A549 treated with AZD9567 at 1 μM for 4 hours (cell line): ENCODE data around the gene HAPLN2. TPM values are rescaled to one million over a fixed set of nuclear protein-coding genes. Genes with fewer than 3 reads are reported as not detected.

Experiments
- total RNA-seq: library from RNA; stranded (reverse); fragments of 200-300 nt; extraction: Qiagen RNA extraction; gene quantifications from 5 replicates; pipeline ENCODE4 v1.2.3, GENCODE V29; 2022; ENCODE audit not compliant: insufficient read depth

The HAPLN2 gene
- 0.06 to 0.18 TPM (median 0.12 TPM) in 3 of 5 replicates, not detected in the others for total RNA-seq

DNA sequence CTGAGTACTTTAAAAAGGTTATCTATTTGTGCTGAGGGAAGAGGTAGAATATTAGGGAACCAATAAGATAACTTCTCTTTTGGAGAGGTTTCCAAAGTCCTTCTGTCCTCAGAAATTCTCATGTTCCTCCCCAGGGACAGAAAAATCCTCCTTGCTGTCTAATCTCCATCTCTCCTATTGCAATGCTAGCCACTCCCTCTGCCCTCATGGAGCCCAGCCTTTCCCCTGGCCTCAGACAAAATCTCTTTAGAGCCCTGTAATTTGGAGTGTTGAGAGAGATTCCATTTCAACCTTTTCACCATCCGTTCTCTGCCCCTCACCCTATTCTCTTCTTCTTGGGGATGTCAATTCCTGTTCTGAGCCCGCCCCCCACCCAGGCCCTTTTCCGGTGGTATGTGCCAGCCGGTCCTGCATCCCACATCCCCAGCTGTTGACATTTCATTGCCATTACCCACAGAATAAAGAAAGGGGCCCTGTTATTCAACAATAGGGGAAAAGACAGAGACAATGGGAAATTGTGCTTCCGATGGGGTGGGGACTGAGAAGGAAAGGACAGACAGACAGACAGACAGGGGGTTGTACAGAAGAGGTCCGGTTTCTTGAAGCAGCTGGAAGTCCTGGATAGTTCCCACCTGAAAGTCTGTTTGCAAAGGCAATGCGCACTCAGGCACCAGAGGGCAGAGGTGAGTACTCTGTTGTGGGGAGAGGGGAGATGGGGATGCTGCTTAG is at the start of gene HAPLN2:
HAPLN2 (plus strand) TSS at position 563 of the 729 bp plus-strand sequence. CDS start 4,076 bp downstream, outside the sequence.

DNA sequence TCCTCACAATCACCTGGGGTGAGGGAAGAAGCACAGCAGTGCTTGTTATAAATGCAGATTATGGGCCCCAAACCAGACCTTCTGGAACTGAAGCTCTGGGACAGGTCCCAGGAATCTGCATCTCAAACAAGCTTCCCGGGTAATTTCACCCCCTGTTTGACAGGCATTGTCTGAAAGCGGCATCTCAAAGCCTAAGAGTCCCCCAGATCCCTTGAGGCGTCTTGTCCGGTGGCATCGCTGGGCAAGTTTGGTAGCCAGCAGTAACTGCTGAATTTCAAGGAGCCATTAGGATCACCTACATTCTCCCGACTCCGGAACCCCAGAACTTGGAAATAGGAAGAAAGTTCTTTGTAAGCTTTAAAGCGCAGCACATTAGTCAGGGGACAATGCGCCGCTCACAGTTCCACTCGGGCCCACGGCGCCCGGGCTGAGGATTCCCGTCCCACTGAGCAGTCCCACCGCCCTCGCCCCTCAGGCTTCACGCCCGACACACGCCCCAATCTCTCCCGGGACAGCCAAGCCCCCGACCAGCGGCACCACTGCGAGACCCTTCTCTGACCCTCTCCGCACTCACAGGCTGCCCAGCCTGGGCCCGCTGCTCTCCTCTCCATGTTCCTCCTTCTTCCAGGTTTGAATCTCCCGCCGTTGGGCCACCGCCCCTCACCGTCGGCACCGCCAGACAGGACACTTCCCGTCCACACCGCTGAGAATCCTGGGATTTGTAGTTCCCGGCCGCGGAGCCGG is 47.1 kb upstream of the HAPLN2 start, which contains the start of gene IQGAP3:
IQGAP3 (minus strand) TSS at position 647 of the 744 bp plus-strand sequence; CDS start at position 611, 36 bp downstream.

DNA sequence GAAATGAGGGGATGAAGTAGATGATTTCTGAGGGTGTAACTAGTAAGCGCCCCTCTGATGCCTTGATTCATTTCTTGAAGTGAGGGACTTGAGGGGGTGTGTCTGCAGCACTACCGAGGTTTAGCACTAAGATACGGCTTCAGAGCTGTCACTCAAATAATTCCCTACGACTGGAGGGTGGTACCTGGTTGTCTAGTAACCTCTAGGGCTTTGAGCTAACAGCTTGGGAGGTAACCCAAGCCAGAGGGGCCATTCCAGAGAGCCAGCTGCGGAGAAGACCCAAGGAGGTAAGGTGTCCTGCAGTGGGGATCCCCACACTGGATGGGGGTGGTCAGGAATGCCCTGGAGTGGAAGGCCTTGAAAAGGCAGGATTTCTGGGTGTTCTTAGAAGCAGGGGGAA is 39.7 kb upstream of the HAPLN2 start, which contains the start of gene TTC24:
TTC24 (plus strand) TSS at position 252 of the 400 bp plus-strand sequence. CDS start 1,642 bp downstream, outside the sequence.

DNA sequence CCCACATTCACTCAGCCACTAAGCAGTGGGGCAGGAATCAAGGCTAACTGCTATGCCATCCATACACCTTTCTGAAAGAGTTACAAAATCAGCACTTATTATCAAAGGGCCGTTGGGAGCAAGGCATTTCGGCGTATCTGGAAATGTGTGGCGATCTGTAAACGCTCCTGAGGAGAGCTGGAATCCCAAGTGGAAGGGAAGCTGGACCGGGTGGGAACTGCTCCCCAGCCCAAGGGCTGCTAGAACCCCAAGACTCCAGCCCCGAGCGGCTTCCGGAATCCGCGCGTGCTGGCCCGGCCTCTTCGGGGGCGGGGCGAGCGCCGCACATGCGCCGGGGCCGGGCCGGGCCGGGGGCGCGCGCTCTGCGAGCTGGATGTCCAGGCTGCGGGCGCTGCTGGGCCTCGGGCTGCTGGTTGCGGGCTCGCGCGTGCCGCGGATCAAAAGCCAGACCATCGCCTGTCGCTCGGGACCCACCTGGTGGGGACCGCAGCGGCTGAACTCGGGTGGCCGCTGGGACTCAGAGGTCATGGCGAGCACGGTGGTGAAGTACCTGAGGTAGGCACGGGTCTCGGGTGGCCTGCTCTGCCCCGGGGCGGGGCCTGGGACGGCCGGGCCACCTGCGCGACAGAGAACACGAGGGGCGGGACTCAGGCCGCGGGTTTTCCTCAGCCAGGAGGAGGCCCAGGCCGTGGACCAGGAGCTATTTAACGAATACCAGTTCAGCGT is 27.6 kb upstream of the HAPLN2 start, which contains the start of gene NAXE:
NAXE (plus strand) TSS at position 345 of the 726 bp plus-strand sequence; CDS start at position 374, 29 bp downstream.

DNA sequence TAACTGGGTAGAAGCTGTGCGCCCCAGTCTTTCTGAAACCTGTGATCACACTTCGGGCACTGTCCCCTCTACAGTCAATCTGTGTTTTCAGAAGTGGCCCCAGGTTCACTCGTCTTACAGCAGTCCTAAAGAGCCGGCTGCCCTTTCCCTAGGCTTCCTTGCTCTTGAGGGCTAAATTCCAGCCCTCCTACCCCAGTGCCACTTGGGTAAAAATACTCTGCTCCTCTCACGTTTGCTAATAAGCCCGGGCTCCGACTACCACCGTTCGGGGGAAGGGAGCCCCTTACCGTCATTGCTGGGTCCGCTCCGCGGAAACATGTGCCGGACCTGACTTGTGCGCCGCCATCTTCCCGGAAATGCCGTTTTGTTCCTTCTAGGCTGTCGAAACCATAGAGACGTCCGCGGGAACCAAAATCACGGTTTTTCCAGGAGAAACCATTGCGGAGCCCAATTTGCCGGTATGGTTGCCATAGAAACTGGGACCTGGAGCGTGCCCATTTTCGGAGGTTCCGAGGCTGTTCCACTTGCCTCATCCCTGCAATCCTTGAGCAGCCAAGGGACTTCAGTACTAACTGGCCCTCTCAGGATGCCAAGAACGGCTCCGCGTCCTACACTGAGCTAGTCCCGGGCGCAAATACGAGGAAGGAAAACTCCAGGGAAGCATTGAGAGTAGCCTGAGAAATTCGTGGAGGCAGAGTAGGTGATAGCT is 17.9 kb upstream of the HAPLN2 start, which contains the start of gene GPATCH4:
GPATCH4 (minus strand) TSS at position 358 of the 709 bp plus-strand sequence.

DNA sequence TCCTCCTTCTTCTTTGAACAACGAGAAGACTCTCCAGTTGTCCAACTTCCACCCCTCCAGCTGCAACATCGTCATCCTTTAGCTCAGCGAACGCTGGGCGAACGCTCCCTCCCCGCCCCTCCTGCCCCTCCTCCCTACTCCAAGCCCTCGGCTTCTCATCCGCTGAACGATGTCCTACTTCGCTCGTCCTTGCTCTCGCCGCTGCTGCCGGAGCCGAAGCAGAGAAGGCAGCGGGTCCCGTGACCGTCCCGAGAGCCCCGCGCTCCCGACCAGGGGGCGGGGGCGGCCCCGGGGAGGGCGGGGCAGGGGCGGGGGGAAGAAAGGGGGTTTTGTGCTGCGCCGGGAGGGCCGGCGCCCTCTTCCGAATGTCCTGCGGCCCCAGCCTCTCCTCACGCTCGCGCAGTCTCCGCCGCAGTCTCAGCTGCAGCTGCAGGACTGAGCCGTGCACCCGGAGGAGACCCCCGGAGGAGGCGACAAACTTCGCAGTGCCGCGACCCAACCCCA is 22.6 kb downstream of the HAPLN2 start, which contains the start of gene BCAN:
BCAN (plus strand) TSS at position 357 of the 504 bp plus-strand sequence. CDS start 3,938 bp downstream, outside the sequence.

Other genes starting within 250 kb of the HAPLN2 start
- gene MEF2D, start 118.6 kb upstream of the HAPLN2 start, total RNA-seq: 20.3 to 27.7 TPM (median 24.1 TPM) in 5 replicates
- gene IQGAP3, start 46.9 kb upstream of the HAPLN2 start, total RNA-seq: 9.4 to 20.1 TPM (median 18.7 TPM) in 5 replicates
- gene TTC24, start 39.7 kb upstream of the HAPLN2 start, total RNA-seq: not detected in 5 replicates
- 112 to 177 TPM (median 169 TPM) in 5 replicates for gene NAXE, start 27.6 kb upstream of the HAPLN2 start, total RNA-seq
- 59.5 to 87.5 TPM (median 65.3 TPM) in 5 replicates for gene GPATCH4, start 17.9 kb upstream of the HAPLN2 start, total RNA-seq
- gene BCAN, start 22.7 kb downstream of the HAPLN2 start, total RNA-seq: 0.09 to 0.29 TPM (median 0.10 TPM) in 3 of 5 replicates, not detected in the others
- gene NES, start 58.0 kb downstream of the HAPLN2 start, total RNA-seq: 0.90 to 1.5 TPM (median 1.1 TPM) in 5 replicates
- gene CRABP2, start 86.2 kb downstream of the HAPLN2 start, total RNA-seq: 6.8 to 13.3 TPM (median 8.9 TPM) in 5 replicates
- 26.2 to 29.5 TPM (median 26.9 TPM) in 5 replicates for gene METTL25B, start 109.1 kb downstream of the HAPLN2 start, total RNA-seq
- gene ISG20L2, start 109.4 kb downstream of the HAPLN2 start, total RNA-seq: 38.9 to 72.8 TPM (median 43.1 TPM) in 5 replicates
- 153 to 197 TPM (median 189 TPM) in 5 replicates for gene MRPL24, start 121.7 kb downstream of the HAPLN2 start, total RNA-seq
- 344 to 405 TPM (median 380 TPM) in 5 replicates for gene HDGF, start 132.3 kb downstream of the HAPLN2 start, total RNA-seq
- 67.6 to 95.6 TPM (median 75.0 TPM) in 5 replicates for gene PRCC, start 148.1 kb downstream of the HAPLN2 start, total RNA-seq
- gene SH2D2A, start 197.4 kb downstream of the HAPLN2 start, total RNA-seq: 2.6 to 3.6 TPM (median 2.7 TPM) in 5 replicates
- gene INSRR, start 239.7 kb downstream of the HAPLN2 start, total RNA-seq: not detected in 5 replicates
- gene NTRK1, start 241.4 kb downstream of the HAPLN2 start, total RNA-seq: 0.04 to 0.13 TPM (median 0.09 TPM) in 4 of 5 replicates, not detected in the other